Measurements from ENCODE around the gene HOXB5.

Gene HOXB5

DNA sequence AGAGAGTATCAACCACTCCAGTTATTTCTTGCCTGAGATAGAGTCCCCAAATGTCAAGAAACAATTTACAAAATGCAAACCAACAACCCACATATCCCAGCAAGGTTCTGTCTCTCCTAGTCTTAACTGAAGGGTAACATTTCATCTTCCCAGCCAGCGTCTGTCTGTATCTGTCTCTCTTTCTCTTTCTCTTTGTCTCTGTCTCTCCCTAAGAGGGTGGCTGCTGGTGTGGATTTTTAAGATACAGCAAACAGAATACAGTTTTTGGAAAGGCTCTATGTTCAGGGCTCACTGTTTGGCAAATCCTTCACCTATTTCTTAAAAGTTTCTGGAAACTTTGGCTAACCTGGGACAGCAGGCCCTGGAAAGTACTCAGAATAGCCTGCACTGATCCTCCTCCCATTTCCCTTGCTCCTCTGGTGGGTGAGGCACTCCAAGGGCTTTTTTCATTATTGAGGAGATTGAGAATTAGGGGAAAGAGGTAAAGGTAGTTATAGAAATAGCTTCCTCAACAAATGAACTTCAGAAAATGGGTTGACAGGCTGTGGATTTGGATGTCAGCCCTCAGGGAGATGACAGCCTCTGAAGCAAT is 21.7 kb downstream of the HOXB5 start:
- no peak for DNase-seq

DNA sequence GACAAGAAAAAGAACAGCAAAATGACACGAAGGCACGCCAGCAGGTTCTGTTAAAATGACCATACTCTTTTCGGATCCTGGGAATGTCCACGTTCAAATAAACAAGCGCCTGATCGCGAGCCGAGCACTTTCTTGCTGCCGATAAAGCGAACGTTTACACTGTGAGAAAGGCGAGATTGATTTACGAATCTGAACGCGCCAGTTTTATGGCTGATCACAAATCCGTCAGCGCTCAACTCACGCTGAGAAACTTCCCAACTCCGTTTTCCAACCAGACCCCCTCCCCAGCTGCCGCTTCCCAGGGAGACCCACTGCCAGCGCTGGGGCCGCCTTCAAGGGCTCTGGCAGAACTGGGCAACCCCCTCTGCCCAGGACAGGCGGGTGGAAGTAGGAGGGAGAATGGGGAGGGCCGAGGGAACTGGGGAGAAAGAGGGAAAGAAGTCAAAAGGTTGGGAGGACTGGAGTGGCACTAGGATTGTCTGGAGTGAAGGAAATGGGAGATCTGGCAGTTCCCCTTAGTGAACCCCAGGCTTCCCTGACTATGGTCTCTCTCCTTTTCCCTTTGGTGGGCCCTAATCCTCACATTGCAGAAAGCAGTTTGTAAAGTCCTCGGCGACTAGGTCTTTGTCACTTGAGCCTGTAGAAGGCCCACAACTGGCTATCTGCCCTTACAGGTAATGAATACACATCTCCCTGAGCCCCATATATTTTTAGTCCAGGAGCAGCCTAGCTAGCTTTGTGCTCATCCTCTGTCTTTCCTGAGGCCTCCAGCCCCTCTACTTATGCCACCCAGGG is 22.4 kb downstream of the HOXB5 start:
- DNase-seq, result no peak

DNA sequence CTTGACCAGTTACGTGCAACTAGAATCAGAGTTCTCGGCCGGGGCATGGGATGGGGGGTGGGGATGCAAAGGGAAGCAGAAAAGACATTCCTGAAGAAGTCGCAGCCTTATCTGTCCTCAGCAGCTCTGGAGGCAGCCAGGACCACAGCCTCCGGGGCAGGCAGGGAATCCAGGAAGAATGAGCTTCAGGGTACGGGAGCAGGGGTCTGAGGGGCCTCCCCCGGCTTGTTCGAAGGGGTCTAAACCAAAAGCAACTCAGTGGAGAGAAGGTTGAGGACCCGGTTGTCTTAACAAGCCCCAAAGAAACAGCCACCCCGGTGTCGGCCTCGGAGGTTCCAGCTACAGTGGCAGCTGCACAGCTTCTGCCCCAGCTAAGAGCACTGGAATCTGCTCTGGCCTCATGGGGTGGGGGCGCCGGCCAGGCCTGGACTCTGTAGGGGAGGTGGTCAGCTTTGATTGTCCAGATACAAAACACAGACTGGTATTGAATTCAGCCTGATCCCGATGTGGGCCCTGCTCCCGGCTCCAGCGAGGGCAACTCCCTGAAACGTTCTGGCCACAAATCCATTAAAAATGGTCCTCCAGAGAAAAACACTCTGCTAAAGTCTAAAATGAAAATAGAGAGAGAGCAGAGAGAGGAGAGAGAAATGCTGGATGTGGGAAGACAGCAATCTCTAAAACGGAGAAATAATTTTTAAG is 23.1 kb downstream of the HOXB5 start:
- no peak for DNase-seq

DNA sequence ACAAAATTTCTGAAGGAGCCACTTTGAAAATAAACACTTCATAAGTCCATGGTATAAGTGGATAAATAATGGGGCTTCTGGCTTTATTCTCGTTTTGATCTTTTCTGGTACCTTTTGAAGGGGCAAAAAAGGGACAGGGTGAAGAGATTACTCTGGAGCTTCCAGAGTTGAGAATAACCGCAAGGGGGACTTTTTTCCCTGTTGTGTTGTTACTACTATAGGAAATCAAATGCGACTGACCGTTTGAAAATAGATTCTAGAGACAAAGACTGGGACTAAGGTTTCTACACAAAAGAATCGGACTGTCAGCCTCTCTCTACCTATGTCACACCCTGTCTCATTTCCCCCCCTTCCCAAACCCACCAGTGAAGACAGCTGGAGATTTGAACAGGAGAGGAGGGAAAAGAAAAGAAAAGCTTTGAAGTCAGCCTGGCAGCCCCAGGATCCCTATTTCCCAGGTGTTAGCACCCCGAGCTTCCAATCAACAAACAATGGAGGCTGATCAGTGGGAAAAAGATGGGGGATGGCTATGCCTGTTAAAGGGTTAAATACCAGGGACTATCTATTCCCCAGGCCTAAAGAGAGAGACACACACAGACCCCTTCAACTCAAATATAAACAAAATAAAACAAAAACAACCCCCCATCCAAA is 23.8 kb downstream of the HOXB5 start:
- no peak for DNase-seq

DNA sequence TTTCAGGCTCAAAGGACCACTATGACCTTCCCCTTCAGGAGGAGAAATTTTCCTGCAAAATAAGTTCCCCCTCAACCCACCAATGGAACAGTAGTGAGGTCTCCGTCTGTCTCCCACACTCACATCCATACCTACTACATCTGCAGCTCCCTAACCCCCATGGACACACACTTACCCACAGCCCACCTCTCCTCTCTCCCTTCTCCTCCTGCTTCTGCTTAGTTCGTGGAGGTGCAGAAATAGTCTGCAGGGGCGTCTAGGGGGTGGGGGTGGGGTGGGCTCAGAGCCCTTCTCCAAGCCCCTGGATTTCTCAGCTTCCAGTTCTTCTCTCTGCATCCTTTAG is 24.4 kb downstream of the HOXB5 start:
- no peak for DNase-seq

DNA sequence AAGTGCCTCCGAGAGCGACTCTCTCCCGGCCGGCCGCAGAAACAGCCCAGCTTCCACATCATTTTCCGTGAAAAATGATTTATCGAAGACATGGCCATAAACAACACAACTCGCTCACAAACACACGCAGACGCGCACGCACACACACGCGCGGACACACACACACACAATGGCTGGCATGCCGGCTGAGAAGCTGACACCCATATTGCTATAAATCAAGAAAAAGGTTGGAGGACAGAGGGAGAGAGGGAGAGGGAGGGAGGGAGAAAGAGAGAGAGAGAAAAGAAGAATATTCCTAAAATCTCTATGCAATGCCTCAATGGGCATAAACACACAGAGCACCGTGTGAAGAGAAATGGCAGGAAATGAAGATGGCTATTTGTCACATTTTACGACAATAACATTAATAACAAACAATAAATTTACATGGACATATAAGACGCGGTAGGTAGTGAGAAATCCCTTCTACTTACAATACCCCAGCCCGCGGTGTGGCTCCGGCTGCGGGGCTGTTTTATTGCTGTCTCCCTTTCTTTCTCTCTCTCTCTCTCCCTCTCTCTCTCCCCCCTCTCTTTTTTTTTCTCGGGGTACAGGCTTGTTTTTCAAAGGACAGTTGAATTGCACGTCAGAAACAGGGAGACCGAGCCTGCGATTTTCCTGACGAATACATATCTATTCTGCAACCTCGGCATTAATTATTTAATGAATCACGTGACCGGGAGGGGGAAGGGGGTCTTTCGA is 24.9 kb downstream of the HOXB5 start:
- no peak for DNase-seq

DNA sequence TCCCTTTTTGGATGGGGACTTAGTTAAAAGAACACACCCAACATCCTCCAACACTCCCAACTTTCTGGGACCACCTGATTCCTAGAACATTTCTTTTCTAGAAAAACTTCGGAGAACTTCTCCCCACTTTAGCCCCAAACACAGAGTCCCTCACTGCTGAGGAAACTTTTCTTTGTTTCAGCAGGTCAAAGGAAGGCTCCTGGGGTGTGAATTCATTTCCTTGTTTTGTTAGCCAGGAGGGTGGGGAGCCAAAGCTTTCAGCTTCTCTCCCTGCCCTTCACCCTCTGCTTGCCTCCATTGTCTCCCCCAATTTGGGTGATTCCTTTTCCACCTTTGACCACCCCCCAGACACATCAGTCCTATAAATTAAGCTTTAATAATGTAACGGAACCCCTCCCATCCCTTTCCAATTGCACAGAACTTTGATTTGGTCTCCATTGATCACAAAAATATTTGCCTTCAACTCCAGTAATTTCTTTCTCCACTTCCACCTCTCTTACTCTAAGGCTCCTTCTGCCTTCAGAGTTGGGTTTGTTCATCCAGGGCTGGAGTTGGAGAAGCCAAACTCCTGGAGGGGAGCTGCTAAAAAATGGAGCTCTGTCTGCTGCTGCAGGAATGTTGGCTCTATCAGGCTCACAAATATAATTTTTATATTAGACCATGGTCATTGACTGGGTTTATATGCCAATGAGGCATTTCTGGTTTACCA is 25.8 kb downstream of the HOXB5 start:
- DNase-seq, result no peak

DNA sequence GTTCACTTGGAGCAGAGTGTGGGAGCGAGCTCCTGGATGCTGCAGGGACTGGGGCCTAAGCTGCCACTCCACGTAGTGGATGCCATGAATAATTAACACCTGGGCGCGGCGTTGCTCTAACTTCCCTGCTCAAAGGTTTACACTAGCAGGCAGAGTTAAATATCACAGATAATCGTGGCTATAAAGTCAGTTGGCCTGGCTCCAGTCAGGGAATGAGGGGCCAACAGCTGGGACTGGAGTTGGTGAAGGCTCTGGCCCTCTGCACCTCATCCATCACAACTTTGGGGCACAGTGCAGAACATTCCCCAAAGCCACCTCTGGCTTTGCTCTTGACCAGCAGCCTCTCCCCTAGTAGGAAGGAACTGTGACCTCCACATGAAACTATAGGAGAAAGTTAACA is 26.4 kb downstream of the HOXB5 start:
- DNase-seq, result no peak

DNA sequence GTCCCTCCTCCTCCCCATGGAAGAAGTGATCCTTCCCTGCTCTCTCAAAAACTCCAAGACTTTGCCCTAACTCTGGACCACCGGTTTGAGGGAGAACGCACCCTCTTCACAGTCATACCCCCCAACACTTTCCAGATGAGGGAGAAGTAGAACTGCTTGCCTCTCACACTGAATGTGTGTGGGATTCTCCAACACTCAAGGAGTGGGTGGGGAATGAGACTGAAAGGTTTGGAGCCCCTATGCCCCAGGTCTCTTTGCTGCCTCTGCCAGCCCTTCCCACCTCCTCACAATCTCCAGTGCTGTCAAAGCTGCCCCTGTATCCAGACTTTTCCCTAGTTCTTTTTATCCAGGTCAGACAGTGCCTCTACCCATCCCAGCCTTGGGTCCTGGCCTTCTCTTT is 26.9 kb downstream of the HOXB5 start:
- DNase-seq, result no peak

DNA sequence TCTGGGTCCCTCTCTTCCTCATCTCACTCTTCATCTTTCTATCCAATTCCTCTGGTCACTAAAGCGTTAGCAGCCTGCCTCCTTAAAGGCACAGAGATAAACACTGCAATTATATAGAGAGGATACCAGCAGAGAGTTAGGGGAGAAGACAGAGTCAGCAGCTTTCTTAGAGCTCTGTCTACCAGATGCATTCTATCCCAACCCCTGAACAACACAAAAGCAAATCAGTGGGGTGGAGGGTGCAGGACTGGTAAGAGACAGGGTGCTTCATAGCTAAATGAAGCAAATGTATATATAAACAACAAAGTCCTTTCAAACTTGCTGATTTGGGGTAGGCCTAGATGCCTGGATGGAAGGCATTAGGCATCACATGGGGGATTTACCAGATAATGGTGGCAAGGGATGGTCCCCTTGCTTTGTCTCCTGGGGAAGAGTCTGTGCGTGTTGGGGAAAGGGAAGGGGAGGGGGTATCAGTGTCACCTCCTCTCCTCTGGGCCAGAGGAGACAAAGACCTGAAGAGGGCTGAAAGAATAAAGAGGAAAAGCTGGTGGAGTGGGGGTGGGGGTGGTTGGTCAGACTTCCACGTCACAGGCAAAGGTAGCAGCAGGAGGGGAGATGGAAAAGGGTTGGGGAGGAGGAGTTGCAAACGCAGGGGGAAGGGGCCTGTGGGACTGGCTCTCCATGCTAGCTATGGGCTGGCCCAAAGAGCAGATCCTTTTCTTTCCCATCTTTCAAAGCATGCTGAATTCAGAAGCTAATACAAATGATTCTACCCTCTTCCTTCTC is 27.5 kb downstream of the HOXB5 start:
- no peak for DNase-seq

DNA sequence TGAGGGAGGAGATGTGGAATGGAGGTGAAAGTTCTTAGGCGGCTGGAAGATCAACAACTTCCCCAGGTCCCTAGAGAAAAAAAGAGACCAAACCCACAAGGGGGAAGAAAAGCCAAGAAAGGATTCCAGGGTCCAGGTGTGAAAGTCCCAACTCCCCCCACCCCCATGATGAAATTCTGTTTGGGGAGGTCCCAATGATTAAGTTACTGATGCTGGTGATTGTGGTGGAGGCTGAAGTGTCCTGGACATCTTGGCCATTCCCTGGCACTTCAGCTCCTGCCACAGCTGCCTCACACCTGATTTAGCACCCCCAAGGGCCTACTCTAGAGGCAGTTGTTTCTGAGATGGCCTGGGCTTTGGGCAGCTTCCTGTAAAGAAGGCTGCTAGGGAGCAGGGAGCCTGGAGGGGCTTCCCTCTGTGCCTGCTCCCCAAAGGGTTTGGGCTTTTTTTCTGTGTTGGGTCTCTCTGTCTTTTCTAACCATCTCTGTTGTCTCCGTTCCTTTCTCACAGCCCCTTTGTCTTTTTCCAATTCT is 28.5 kb downstream of the HOXB5 start:
- no peak for DNase-seq

DNA sequence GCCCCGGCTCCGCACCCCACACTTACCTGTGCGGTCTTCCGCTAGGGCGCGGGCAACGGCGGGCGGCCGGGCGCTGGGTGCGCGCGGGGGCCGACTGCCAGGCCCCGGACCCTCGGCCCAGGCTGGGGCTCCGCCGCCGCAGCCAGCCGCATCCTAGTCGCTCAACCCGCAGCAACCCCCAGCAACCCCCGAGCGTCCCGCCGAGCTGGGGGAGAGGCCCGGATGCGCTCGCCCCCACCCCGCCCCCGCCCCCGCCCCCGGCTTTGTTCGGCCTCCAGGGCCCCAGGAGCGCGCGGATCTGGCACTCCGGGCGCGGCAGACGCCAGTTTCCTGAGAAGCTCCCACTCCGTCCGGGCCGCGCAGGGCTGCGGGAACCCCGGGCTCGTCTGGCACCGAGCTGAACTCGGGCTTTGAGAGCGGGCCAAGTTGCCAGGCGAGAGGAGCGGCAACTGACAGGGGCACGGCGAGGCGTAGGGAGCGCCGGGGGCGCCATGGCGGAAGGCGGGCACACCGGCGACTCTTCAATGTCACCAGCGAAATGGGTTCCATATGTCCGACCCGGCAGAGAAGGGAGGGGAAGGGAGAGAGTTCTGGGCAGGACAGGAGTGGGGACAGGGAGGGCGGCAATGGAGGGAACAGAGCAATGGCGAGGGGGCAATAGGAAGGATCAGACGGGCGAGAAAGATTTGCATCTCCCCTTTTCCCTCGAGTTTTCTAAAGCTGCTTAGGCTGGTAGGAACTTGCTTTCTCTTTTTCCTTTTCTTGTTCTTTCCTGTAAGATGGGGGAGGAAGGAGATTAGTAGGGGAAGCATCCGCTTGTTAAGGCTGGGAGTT is 29.2 kb downstream of the HOXB5 start:
- no peak for DNase-seq

DNA sequence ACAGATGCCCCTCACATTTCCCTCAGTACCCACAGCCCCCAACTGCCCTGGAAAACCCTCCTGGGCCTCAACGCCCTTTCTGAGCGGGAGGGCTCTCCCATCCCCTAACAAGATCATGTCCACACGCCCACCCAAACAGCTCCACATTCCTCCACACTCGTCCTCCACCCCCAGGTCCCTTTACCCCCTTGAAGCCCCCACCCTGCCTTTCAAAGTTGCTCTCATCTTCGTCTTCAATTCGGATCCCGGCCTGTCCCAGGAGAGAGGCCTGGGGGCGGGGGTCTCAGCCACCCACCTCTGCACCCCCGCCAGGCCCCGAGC is 29.8 kb downstream of the HOXB5 start:
- no peak for DNase-seq

DNA sequence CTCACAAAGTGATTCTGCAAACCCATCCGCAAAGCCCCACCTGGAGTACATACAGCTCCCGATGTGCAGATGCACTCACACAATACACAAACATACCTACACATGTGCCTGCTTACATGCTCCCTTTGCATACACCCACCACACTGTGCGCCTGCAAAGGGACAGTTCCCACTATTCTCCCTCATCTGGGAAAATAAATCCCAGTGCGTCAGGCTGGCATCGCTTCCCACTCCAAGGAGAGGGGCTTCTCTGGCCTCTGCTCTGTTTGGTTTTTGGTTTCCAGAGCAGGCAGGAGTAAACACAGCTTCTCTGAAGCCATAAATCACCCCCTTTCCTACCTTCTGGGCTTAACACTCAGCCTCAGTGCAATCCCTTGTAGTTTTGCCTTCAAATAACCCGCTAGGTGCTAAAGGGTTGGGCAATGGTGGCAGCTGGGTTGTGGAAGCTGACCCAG is 30.2 kb downstream of the HOXB5 start:
- DNase-seq, result no peak

DNA sequence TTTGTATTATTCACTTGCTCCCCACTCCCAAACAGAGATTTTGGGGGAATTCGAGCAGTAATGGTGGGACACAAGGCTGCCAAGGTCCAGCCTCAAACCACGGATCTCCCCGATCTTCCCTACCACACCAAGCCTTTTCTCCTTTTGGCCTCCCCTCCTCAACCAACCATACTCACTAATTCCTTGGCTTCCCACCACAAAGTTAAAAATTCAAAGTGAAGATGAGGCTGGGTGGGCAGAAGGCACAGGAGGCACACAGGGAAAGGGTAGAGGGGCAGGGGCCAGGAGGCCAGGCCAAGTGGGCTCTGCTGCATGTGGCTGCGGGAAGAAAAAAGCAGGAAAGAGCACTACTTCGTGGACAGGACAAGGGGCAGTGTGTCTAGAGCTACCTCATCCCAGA is 30.6 kb downstream of the HOXB5 start:
- DNase-seq, result no peak

DNA sequence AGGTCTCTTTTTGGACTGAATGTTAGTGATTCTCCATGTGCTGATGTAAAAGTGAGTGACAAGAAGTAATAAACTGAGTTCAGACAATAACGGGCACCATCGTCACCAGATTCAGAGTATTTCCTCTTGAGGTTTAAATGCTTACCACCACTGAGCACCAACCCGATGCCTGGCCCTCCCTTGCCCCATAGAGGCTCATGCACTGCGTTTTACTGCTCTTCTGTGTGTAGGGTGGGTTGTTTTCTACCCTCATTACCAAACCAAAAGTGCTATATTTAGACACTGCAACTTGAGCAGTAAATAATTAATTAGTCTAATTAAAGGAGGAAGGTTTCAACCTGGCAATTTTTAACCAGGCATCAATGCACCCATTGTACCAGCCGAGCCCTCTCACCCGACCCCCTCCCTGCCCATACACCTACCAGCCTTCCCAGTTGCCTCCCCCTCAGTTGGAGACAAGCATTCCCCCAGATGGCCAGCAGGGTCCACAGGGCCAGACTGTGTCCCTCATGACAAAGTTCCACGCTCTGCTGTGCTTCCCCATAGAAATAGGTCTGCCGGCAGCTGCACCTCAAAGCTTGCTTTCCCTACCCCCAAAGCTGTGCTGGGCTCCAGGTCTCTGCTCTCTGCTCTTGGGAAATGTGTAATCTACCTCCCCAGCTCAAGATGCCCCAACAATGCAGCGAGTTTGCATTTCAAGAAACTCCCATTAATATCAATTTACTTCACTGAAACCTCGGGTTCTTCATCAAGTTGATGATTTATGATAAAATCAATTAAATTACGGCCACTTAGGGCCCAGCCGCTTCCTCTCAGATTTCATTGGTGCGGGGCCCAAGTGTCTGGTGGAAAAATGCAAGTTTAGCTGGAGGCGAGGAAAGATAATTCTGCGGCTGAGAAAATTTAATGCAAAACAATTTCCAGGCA is 31.4 kb downstream of the HOXB5 start:
- no peak for DNase-seq

DNA sequence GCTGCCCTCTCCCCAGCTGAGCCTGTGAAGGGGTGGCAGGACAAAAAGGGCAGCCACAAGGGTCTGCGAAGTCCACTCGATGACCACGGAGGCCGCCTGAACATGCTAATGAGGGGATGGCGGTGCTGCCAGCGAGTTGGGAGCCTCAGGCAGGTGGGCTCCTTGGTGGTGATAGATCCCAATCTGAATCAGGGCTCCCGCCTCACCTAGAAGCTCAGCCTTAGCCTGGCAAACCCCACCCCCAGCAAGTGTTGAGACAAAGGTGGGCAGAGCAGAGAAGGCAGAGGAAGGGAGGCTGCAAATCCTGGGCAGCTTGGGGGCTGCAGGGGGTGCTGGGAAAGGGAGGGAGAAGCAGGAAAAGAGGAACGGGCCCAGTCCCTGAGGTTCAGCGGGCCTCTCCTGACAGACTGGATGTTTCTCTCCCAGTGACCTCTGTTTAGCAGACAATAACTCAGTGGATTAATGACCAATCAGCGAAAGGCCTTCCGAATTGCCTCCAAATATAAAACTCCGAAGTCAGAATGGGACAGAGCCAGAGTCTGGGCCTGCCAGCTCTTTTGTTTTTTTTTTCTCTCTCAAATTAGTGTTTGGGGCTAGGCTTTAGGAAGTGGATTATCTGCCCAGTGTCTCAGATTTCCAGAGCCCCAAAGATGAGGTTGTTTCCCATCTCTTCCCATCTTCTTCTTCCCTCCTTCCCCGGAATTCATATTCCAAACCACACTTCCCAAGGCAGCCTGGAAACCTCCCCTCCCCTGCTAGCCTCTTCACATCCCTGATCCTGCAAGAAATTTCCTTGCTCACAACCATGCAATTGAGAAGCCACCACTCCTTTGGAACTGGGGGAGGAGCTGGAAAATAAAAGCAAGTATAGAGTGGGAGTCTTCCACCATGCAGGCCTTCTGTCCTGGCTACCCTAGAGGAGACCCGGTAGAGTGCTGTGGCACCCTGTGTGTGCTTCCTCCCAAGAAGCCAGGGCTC is 33.5 kb downstream of the HOXB5 start:
- DNase-seq, result no peak

Measured in activated effector memory CD4-positive, alpha-beta T cell treated with anti-CD3 and anti-CD28 coated beads, Interleukin-2, amount 50 U/mL, for 16 hours (primary cell).